Loucy (cell line): ENCODE results near the gene ATP10B.

ENCODE experiments used
- CTCF ChIP-seq: fragments of 200-600 bp; sonication (generic); conservative IDR thresholded peaks from 2 replicates; pipeline ENCODE4 v1.5.1; 2014; ENCODE audit warnings: mild to moderate bottlenecking, antibody characterized with exemption, low read length
- EZH2phosphoT487 ChIP-seq: fragments of 200-600 bp; IDR thresholded peaks from 2 replicates; pipeline ENCODE4 v1.6.1; 2018; ENCODE audit warnings: antibody characterized with exemption, mild to moderate bottlenecking, moderate library complexity, borderline replicate concordance

- no peak for TF ChIP-seq CTCF
- no peak for TF ChIP-seq EZH2phosphoT487
These were observed 231.6 kb downstream of the ATP10B start for GRCh38 chr5:160620401-160620800.
